D721Med (cell line): ENCODE data around the gene AUTS2.

ENCODE experiments used
- DNase-seq: peaks from one replicate; pipeline ENCODE4 v3.0.0; 2011; ENCODE audit warnings: low spot score; ENCODE audit not compliant: insufficient read length
- FAIRE-seq: peaks from 2 replicates; lab custom pipeline; 2011; peaks lifted over from hg19 to GRCh38; lab: Jason Lieb, UNC
- TF ChIP-seq, protein P1 (sequence below): IDR thresholded peaks from 2 replicates; pipeline ENCODE4 v1.5.1; 2012; ENCODE audit warnings: mild to moderate bottlenecking, control low read depth; ENCODE audit not compliant: insufficient read depth; ENCODE audit errors: missing control alignments

Gene AUTS2

DNA sequence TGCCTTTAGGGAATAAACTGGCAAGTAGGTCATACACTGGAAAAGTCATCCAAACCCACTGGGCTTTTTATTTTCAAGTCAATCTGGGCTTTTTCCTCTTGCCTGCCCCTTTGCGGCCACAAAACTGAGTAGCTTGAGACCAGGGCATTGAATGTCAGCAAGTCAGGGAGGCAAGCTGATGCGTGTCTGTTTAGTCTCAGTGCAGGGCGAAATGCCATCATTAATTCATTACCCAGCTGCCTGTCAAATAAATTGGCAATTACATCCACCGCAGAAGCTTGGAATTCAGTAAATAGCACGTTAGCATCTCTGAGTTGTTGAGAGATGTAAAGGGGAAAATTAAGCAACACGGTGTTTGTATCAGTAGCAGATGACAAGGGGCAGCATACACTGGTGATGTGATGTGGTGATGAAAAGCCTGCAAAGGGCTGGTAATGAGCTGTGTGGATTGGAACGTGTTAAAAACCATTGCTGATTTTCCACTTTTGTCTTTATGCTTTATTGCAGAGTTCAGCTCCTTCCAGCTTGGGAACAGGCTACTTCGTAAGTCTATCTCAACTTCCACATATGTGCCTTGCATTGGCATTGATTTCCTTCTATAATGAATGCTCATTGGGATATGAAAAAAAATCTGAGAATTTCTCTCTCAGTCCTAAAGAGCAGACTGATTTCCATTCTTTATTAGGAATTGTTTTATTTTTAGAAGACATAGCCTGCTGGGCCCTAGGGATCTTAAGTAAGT is 535.9 kb downstream of the AUTS2 start:
- FAIRE-seq = no peak
- TF ChIP-seq, protein P1, sequence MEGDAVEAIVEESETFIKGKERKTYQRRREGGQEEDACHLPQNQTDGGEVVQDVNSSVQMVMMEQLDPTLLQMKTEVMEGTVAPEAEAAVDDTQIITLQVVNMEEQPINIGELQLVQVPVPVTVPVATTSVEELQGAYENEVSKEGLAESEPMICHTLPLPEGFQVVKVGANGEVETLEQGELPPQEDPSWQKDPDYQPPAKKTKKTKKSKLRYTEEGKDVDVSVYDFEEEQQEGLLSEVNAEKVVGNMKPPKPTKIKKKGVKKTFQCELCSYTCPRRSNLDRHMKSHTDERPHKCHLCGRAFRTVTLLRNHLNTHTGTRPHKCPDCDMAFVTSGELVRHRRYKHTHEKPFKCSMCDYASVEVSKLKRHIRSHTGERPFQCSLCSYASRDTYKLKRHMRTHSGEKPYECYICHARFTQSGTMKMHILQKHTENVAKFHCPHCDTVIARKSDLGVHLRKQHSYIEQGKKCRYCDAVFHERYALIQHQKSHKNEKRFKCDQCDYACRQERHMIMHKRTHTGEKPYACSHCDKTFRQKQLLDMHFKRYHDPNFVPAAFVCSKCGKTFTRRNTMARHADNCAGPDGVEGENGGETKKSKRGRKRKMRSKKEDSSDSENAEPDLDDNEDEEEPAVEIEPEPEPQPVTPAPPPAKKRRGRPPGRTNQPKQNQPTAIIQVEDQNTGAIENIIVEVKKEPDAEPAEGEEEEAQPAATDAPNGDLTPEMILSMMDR = no peak
- DNase-seq = no peak

DNA sequence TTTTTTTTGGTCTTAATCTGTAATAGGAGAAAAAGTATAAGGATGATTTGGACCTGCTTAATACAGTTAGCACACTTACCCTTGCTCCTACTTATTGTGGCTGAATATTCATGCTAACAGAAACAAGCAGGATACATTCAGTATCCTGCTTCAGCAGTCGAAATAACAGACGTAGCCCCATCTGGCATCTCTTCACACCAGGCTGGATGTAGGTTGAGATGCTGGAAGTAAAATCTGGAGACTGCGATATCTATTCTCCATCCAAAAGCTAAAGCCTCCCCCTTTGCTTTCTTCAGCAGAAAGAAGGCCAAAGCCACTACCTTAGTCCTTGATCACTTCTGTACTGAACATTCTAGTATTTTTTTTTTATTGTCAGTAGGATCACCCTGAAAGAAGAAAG is 537.4 kb downstream of the AUTS2 start:
- TF ChIP-seq, protein P1 = no peak
- no peak for FAIRE-seq
- no peak for DNase-seq

DNA sequence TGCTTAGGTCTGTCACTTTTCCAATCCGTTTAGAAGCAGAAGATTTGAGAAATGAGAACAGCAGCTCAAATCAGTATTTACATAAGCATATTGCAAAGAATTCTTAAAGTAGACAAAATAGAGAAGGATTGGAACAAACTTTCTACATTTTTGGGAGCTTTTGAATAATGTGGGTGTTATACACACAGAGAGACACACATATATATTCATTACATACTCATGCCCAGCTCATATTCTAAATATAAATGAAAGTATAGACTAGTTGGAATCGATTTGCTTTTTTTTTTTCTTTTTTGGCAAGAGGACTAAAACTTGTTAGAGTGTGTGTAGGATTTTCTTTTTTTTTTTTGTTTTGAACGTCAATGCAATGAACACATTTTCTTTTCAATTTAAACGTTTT is 538.9 kb downstream of the AUTS2 start:
- DNase-seq (no peak), FAIRE-seq (no peak)
- TF ChIP-seq, protein P1 = no peak

DNA sequence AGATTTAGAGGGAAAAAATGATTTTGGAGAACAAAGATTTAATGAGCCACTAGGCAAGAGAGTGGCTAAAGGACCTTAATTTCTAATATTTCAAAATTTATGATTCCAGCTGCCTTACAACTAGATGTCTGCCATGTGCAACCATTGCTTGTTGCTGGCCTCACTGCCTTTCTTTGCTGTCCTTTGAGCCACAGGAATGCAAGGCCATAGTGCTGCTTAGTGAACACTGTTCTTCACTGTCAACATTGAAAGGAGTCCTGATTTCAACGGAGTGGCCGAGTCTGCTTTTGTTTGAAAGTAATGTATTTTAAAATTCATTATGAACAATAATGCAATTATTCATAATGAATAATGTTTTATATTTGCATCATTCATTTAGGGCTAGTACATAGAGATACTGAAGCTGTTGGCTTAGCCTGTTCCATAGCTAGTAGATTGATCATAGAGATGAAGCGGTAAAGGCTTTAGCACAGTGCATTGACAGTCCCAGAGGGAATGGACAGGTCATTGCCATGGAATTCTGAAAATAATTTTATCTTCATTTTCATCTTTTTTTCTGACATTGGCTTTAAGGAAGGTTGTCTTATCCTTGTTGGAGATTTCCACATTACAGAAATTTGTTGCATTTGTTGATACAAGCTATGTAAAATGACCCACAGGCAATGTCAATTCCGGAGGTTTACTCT is 544.1 kb downstream of the AUTS2 start:
- FAIRE-seq (no peak), DNase-seq (no peak)
- TF ChIP-seq, protein P1 = no peak

DNA sequence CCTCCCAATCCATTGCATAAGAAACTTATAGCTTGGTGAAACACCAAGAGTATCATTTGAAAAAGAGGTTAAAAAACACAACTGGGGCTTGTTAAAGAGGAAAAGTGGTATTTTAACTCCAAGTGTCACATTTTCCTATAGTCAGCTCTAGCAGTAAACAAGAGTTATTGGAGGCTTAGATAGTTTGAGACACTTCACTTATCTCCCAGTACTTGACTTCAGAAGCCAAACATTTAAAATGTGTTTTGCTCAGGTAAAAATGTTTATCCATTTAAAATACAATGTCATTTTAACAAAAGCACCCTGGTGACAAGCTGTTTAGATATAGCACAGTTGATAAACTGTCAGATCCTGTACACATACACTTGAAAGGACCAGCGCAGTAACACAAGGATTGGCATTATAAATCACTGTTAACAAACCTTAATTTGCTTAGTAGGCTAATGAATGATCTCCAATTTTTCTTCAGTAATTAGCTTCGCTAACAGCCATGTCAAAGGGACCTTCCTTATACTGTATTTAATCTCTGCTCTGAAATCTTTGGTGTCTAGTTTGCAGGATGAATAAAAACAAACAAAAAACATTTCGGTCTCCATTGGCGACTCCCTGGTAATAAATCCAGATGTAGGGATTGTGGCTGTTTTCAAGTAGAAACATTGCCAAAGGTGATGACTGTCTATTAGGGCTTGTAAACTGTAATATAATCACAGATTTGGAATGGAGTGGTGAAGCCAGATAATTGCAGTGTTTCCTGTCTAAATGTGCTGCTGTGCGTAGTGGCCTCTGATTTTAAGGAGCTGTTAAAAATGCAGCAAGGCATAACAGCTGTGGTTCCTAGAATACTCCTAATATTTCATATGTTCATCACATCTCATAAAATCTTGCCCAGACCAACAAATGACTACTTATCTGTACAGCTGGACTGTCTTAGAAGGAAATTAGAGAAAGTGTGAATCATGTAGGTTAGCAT is 545.1 kb downstream of the AUTS2 start:
- no peak for FAIRE-seq
- TF ChIP-seq, protein P1 = no peak
- DNase-seq = no peak

DNA sequence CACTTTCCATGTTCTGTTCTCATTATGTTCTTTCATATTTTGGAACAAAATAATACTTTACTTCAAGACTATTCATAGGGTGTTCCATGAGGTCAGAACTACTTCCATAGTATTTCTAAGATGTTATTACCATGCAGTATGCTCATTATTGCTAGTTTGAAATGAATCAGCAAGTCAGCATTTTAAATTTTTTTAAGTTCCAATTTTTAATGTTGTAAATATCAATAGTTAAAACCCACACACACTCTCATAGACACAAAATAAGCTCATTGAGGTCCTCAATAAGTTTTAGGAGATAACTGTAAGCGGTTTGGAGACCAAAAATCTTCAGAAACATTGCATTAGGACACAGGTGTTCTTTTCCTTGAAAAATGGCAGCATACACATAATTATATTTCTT is 550.7 kb downstream of the AUTS2 start:
- DNase-seq (no peak), FAIRE-seq (peak; percentile 58)
- TF ChIP-seq, protein P1 = no peak
